A549 treated with CORT108297 at 1 μM for 4 hours (cell line): ENCODE measurements around the gene SNAI3. TPM values are rescaled to one million over a fixed set of nuclear protein-coding genes. Genes with fewer than 3 reads are reported as not detected.

Experiments used
- total RNA-seq: library from RNA; stranded (reverse); fragments of 200-300 nt; extraction: Qiagen RNA extraction; gene quantifications from 5 replicates; pipeline ENCODE4 v1.2.3, GENCODE V29; 2022

Gene SNAI3
- total RNA-seq: 0.14 to 0.28 TPM (median 0.16 TPM) in 5 replicates

DNA sequence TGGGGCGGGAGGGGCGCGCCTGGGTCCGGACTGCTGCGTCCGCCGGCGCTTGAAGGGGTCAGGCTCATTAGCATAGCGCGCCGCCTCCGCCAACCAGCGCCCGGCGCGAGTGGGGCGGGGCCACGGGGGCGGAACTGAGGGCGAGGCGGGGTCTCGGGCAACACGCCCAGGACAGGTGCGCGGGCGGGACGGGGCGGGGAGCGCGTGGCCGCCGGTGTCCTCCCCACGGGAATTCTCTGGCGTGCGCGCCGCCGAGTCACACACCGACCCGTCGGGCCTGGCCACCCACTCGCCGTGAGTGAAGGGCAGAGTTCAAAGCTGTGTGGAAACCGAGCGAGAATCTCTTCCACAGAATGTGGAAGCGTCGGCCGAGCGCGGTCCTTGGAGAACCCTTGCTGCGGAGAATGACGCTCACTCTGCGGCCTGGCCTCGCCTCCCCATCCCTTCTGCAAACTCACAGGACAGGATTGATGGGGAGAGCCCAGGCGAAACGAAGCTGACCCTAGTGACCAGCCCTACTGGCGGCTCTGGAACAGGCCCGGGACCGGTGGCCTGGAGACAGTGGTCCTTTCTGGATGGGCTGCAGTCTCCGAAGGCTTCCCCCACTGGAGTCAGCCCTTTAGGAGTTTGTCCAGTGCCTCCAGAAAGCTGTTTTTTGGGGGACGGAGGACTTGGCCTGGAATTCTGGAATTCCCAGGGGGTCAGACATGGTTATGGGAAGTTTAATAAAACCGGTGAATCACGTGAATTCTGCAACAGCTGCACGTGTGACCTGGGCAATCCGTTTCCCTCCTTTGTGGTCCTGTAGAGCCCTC is at the start of gene SNAI3:
SNAI3 (minus strand) TSS at position 69 of the 815 bp plus-strand sequence. CDS start 101 bp downstream, outside the sequence.

DNA sequence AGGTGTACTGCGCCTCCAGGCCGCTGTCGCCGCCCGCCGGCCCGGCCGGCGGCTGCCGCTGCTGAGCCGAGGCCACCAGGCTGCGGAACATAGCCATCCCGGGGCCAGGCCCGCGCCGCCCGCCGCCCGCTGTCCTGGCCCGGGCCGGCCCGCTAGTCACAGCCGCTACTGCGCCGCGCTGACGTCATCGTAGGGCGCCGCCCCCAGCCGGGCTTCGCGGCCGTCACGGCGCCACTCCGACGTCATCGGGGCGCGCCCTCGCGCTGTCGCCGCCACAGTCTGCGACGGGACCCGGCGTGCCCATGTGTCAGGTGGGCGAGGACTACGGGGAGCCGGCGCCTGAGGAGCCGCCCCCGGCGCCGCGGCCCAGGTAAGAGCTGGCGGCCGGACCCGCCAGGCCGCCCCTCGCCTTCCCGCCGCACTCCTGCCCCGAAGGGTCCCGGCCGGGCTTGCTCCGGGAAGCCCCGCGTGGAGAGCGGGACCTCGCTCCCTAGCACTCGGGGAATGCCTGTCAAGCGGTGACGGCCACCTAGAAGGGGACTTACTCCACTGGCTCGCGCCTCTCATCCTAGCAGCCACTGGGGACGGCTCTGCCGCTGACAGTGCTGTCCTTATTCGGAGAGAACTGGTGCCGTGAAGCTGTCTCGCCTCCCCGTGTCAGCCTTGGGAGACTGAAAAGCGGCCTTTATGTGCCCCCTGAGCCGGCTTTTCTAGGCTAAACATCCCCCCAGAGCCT is 20.1 kb upstream of the SNAI3 start, which contains the start of the genes CTU2 and RNF166:
CTU2 (plus strand) TSS at position 275 of the 736 bp plus-strand sequence; CDS start at position 303, 28 bp downstream.
RNF166 (minus strand) TSS at position 180 of the 736 bp plus-strand sequence; CDS start at position 97, 83 bp downstream.

DNA sequence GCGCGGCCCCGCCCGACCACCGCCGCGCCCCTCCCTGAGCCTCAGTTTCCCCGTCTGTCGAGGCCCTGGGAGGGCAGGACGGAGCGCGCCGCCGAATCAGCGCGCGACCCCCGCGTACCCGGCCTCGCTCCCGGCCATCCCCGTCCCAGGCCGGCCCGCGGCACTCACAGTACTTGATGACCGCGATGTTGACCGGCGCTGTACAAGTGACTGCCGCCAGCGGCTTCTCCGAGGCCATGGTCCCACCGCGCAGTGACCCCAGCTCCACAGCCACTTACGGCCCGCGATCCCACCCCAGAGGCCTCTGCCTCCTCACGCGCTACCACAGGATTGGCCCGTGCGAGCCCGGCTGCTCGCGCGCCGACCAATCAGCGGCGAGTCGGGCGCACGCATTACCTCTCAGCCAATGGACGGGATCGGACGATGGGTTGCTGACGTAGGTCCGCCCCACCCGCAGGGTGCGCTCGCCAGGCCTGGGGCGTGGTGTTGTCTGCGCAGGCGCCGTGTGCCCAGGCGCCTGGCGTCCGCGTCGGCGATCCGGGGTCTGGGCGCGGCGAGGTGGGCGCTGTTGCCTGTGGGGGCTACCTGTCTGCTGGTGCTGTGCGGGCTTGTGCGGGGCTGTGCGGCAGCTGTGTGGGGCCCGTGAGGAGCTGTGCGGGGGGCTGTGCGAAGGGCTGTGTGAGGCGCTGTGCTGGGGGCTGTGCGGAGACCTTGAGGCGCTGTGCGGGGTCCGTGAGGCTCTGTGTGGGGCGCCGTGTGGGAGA is 23.3 kb downstream of the SNAI3 start, which contains the start of gene MVD:
MVD (minus strand) TSS at position 249 of the 764 bp plus-strand sequence; CDS start at position 238, 11 bp downstream.

DNA sequence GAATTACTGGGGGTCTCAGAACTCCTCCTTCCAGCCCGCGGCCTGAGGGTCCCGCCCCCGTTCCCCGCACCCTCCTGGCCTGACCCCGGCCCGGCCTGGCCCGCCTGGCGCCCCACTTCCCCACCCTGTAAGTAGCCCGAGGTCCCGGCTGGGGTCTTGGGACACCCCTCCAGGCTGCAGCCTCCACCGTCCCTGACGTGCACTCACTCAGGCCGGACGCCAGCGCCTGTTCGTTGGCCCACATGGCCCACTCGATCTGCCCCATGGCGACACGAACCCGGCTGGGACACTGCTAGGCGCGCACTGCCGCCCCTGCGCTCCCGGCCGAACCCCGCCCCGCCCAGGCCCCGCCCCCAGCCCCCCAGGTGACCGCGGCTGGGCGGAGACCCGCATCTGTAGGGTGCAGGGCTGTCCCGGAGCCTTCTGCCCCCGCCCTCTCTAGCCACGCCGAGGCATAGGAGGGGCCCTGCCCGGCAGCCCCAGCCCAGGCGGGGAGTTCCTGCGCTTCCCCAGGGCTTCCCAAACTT is 35.5 kb downstream of the SNAI3 start, which contains the start of gene CYBA:
CYBA (minus strand) TSS at position 305 of the 527 bp plus-strand sequence; CDS start at position 265, 40 bp downstream.

DNA sequence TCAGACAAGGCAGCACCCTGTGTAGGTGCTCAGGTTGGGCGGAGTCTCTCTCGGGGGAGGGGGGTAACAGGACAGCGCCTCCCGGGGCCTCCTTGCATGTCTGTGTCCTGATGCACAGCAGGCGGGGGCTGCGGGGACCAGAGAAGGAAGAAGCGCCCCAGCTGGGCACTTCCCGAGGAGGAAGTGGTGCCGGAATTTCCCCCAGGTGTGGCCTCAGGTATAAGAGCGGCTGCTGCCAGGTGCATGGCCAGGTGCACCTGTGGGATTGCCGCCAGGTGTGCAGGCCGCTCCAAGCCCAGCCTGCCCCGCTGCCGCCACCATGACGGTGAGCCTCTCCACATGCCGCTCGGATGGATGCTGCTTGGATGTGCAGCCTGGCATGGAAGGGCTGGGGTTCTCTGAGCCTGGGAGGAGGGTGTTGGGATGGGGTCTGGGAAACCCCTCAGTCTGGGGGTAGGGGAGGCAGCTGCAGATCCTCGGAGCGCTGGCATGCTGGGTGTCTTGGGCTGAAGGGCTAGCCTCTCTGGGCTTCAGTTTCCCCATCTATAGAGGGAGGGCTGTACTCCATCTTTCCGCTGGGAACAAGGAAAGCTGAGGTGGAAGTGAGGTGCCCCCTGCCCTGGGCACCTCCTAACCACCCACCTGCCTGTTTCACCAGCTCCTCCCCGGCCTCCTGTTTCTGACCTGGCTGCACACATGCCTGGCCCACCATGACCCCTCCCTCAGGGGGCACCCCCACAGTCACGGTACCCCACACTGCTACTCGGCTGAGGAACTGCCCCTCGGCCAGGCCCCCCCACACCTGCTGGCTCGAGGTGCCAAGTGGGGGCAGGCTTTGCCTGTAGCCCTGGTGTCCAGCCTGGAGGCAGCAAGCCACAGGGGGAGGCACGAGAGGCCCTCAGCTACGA is 47.7 kb downstream of the SNAI3 start, which contains the start of gene IL17C:
IL17C (plus strand) TSS at position 250 of the 908 bp plus-strand sequence; CDS start at position 320, 70 bp downstream.

Other genes with a start within 250 kb of the SNAI3 start
- gene ZFPM1, start 233.2 kb downstream of the SNAI3 start, total RNA-seq: 5.3 to 8.6 TPM (median 7.8 TPM) in 5 replicates
- 50.1 to 53.6 TPM (median 53.0 TPM) in 5 replicates for gene ZC3H18, start 116.1 kb downstream of the SNAI3 start, total RNA-seq
- not detected in 5 replicates for gene IL17C, start 47.9 kb downstream of the SNAI3 start, total RNA-seq
- gene CYBA, start 35.5 kb downstream of the SNAI3 start, total RNA-seq: 230 to 330 TPM (median 300 TPM) in 5 replicates
- 20.3 to 24.6 TPM (median 23.8 TPM) in 5 replicates for gene MVD, start 23.4 kb downstream of the SNAI3 start, total RNA-seq
- gene RNF166, start 19.9 kb upstream of the SNAI3 start, total RNA-seq: 11.7 to 18.3 TPM (median 17.1 TPM) in 5 replicates
- 24.3 to 36.6 TPM (median 33.9 TPM) in 5 replicates for gene CTU2, start 20.0 kb upstream of the SNAI3 start, total RNA-seq
- 100 to 156 TPM (median 149 TPM) in 5 replicates for gene PIEZO1, start 98.7 kb upstream of the SNAI3 start, total RNA-seq
- 28.0 to 36.0 TPM (median 34.9 TPM) in 5 replicates for gene CDT1, start 117.3 kb upstream of the SNAI3 start, total RNA-seq
- gene APRT, start 125.4 kb upstream of the SNAI3 start, total RNA-seq: 277 to 450 TPM (median 414 TPM) in 5 replicates
- gene GALNS, start 170.4 kb upstream of the SNAI3 start, total RNA-seq: 34.6 to 49.5 TPM (median 48.9 TPM) in 5 replicates
- gene TRAPPC2L, start 170.6 kb upstream of the SNAI3 start, total RNA-seq: 99.3 to 128 TPM (median 107 TPM) in 5 replicates
- not detected in 5 replicates for gene PABPN1L, start 180.2 kb upstream of the SNAI3 start, total RNA-seq